GM10847 (cell line): ENCODE results near the gene IER5L.

Source experiments
- POLR2A ChIP-seq: IDR thresholded peaks from 2 replicates; pipeline ENCODE4 v1.6.1; 2011; ENCODE audit not compliant: insufficient read length; ENCODE audit errors: extremely low read depth

IER5L gene

GRCh38 chr9:129160712-129161533 is 17.1 kb downstream of the IER5L start:
- TF ChIP-seq POLR2A = no peak

GRCh38 chr9:129156163-129156562 is 21.9 kb downstream of the IER5L start:
- no peak for TF ChIP-seq POLR2A

- TF ChIP-seq POLR2A = no peak
Observed at GRCh38 chr9:129154866-129155477, 23.1 kb downstream of the IER5L start.

- TF ChIP-seq POLR2A = no peak
Observed at GRCh38 chr9:129151469-129151868, 26.6 kb downstream of the IER5L start.

- no peak for TF ChIP-seq POLR2A
Observed at GRCh38 chr9:129150672-129151211, 27.3 kb downstream of the IER5L start.

- TF ChIP-seq POLR2A = no peak
Observed at GRCh38 chr9:129150122-129150521, 27.9 kb downstream of the IER5L start.

- TF ChIP-seq POLR2A = no peak
Observed at GRCh38 chr9:129149442-129149841, 28.6 kb downstream of the IER5L start.

GRCh38 chr9:129148463-129149204 is 29.4 kb downstream of the IER5L start:
- no peak for TF ChIP-seq POLR2A

- TF ChIP-seq POLR2A = no peak
Observed at GRCh38 chr9:129146441-129146941, 31.6 kb downstream of the IER5L start.

GRCh38 chr9:129145841-129146292 is 32.2 kb downstream of the IER5L start:
- TF ChIP-seq POLR2A = no peak

- TF ChIP-seq POLR2A = no peak
Observed at GRCh38 chr9:129145316-129145715, 32.7 kb downstream of the IER5L start.

- TF ChIP-seq POLR2A = no peak
Observed at GRCh38 chr9:129143031-129143927, 34.8 kb downstream of the IER5L start.

GRCh38 chr9:129142138-129142935 is 35.7 kb downstream of the IER5L start:
- TF ChIP-seq POLR2A = no peak
